T-helper 2 cell treated with Interferon-gamma antibody and Interleukin-4, amounts not matched to agents 5 μg/mL and 100 μg/mL, for 36 hours (primary cell): ENCODE results near the gene TMEM179B.
A peak's percentile ranks its signal among the peaks of the same experiment; 100 is the strongest.
"Not testable (repeated sequence)": the region's sequence is repeated elsewhere in the genome, so short reads cannot be mapped to it uniquely, and the experiment has no call there.

Source experiments
- DNase-seq: peaks from one replicate; pipeline ENCODE4 v3.0.0; 2021; ENCODE audit warnings: low spot score
- H3K27ac Mint-ChIP-seq: one replicate; pipeline ENCODE4 v1.8.0; 2021; ENCODE audit warnings: mild to moderate bottlenecking, mixed read lengths
- H3K27me3 Mint-ChIP-seq: one replicate; pipeline ENCODE4 v1.8.0; 2021; ENCODE audit warnings: low read depth, mixed read lengths
- H3K36me3 Mint-ChIP-seq: one replicate; pipeline ENCODE4 v1.8.0; 2021; ENCODE audit warnings: low read depth, mixed read lengths
- H3K4me1 Mint-ChIP-seq: one replicate; pipeline ENCODE4 v1.8.0; 2021; ENCODE audit warnings: low read depth, mixed read lengths
- H3K4me3 Mint-ChIP-seq: one replicate; pipeline ENCODE4 v1.8.0; 2022; ENCODE audit warnings: mild to moderate bottlenecking, moderate library complexity, mixed read lengths
- H3K9me3 Mint-ChIP-seq: one replicate; pipeline ENCODE4 v1.8.0; 2021; ENCODE audit warnings: mixed read lengths

Gene TMEM179B

GRCh38 chr11:62787005-62787759 is at the start of gene TMEM179B:
Gene TMEM179B (plus strand): TSS chr11:62787402. CDS start chr11:62787432, 30 bp downstream.
- Mint-ChIP-seq H3K4me1 (peaks cover 38% of the 10 kb centered on the region), H3K36me3 (peaks cover 32% of the 10 kb centered on the region), H3K27ac (peak within 1 kb of the TSS; percentile 95), H3K9me3 (no peaks in the 10 kb centered on the region), H3K27me3 (no peaks in the 10 kb centered on the region), H3K4me3 (peak within 1 kb of the TSS; percentile 94)
- DNase-seq, result peak; percentile 98

GRCh38 chr11:62747475-62748160 is 39.6 kb upstream of the TMEM179B start:
- Mint-ChIP-seq H3K4me3 (no peak overlapping the region), H3K9me3 (no peaks in the 10 kb centered on the region), H3K27ac (no peak overlapping the region), H3K36me3 (peaks cover 9% of the 10 kb centered on the region), H3K4me1 (peaks cover 5% of the 10 kb centered on the region), H3K27me3 (no peaks in the 10 kb centered on the region)
- no peak for DNase-seq

GRCh38 chr11:62749931-62750330 is 37.3 kb upstream of the TMEM179B start:
- not testable (repeated sequence) for H3K27ac Mint-ChIP-seq, H3K4me3 Mint-ChIP-seq, H3K4me1 Mint-ChIP-seq, DNase-seq, H3K9me3 Mint-ChIP-seq, H3K27me3 Mint-ChIP-seq
- H3K36me3 Mint-ChIP-seq, result peaks cover 12% of the 10 kb centered on the region

GRCh38 chr11:62752177-62752785 is 34.9 kb upstream of the TMEM179B start:
- no peak overlapping the region for H3K27ac Mint-ChIP-seq
- no peaks in the 10 kb centered on the region for H3K9me3 Mint-ChIP-seq
- peaks cover 12% of the 10 kb centered on the region for H3K36me3 Mint-ChIP-seq
- peaks cover 10% of the 10 kb centered on the region for H3K4me1 Mint-ChIP-seq
- H3K4me3 Mint-ChIP-seq, result peak overlapping the region; percentile 95
- DNase-seq, result no peak
- no peaks in the 10 kb centered on the region for H3K27me3 Mint-ChIP-seq

DNA sequence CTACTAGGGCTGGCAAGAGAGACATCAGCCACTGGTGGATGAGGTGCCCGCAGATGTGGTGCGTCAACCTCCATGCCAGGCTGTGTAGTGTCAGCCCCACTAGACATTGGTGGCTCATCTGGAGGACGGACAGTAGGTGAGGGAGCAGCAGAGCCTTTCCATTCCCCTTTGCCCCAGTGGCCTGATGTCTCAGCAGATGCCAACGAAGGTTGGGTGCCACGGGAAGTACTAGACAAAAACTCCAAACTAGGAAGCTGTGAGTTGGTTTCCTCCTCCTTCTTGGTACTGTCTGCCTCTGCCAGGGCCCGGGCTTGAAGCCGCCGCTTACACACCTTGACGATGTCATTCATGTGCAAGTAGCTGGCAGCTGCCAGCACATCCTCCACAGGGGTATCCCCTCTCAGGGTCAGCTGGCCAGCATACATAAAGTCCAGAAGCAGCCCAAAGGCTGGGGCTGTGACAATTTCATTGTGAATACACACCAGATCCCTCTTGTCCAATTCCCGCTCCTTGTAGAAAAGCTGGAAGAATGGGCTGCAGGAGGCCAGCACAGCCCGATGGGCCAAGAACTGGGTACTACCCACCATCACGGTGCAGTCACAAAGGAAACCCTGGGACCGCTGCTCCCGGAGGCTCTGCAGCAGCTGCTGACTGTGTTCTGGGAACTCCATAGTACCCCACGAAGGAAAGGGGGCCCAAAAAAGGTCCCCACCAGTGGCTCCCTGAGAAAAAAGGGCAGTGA is 34.0 kb upstream of the TMEM179B start:
- peak overlapping the region; percentile 95 for H3K4me3 Mint-ChIP-seq
- peak overlapping the region; percentile 95 for H3K27ac Mint-ChIP-seq
- no peak for DNase-seq
- H3K4me1 Mint-ChIP-seq, result peaks cover 11% of the 10 kb centered on the region
- peaks cover 12% of the 10 kb centered on the region for H3K36me3 Mint-ChIP-seq
- no peaks in the 10 kb centered on the region for H3K27me3 Mint-ChIP-seq
- no peaks in the 10 kb centered on the region for H3K9me3 Mint-ChIP-seq

DNA sequence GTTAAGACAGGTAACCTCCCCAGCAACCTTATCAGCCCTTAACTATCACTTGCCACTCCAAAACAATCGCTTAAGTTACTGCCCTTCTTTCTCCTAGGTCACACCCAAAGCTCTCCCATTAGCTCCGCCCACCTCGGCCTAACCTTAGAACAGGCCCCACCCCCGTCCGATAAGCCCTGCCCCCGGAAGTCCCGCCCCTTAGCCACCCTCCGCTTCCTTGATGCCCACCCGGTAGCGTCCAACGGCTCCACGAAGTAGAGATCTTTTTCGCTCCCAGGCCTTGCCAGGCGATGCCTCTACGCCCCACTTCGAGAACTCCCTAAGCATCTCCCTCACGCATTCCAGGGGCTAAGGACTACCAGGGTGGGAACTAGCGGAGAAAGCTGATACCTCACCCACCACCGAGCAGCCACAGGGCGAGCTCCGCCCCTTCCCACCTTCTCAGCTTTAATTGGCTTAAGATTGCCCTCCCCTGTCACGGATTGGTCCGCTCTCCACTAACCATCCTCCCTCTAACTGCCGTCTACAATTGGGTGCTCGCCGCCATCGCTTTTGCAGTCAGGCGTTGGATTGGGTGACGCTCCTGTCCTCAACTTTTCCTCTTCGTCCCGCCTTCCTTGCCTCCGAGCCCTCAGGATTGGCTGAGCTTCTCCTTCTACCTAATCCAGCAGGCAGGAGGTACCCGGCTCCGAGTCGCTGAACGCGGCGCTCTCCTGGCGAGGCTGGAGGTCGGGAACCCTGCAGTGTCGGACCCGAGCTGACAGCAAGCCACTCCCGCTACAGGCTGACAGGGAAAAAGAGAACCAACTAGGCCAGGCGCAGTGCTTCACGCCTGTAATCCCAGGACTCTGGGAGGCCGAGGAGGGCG is 33.2 kb upstream of the TMEM179B start, which contains the start of gene ZBTB3:
TSS of gene ZBTB3 (minus strand) at position 425 of the 868 bp plus-strand sequence. CDS start 496 bp downstream, outside the sequence.
- Mint-ChIP-seq H3K27ac (peak within 1 kb of the TSS; percentile 95), H3K9me3 (no peaks in the 10 kb centered on the region), H3K4me1 (peaks cover 11% of the 10 kb centered on the region), H3K27me3 (no peaks in the 10 kb centered on the region), H3K4me3 (peak within 1 kb of the TSS; percentile 95), H3K36me3 (peaks cover 12% of the 10 kb centered on the region)
- DNase-seq, result peak; percentile 96

DNA sequence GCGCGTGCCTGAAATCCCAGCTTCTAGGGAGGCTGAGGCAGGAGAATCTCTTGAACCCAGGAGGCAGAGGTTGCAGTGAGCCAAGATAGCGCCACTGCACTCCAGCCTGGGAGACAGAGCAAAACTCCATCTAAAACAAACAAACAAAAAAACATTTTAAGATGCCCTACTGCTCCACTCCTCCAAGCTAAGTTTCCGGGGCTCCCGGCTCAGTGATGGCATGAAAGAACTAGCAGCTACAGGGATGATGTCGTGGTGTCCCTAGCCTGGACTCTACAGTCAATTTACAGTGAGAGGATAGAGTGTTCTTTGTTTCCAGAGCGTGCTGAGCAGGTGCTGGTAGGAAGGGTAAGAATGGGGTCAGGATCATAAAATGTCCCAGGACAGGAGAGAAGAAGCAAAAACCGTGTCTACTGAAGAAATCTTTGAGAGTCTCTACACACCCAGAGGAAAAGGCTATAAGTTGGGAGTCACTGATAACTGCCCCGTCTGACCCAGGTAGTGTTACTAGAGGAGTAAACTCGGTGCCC is 32.1 kb upstream of the TMEM179B start:
- Mint-ChIP-seq H3K27me3 (no peaks in the 10 kb centered on the region), H3K4me3 (peak overlapping the region; percentile 44), H3K27ac (peak overlapping the region; percentile 39), H3K9me3 (no peaks in the 10 kb centered on the region), H3K36me3 (peaks cover 9% of the 10 kb centered on the region), H3K4me1 (peaks cover 11% of the 10 kb centered on the region)
- DNase-seq, result no peak

DNA sequence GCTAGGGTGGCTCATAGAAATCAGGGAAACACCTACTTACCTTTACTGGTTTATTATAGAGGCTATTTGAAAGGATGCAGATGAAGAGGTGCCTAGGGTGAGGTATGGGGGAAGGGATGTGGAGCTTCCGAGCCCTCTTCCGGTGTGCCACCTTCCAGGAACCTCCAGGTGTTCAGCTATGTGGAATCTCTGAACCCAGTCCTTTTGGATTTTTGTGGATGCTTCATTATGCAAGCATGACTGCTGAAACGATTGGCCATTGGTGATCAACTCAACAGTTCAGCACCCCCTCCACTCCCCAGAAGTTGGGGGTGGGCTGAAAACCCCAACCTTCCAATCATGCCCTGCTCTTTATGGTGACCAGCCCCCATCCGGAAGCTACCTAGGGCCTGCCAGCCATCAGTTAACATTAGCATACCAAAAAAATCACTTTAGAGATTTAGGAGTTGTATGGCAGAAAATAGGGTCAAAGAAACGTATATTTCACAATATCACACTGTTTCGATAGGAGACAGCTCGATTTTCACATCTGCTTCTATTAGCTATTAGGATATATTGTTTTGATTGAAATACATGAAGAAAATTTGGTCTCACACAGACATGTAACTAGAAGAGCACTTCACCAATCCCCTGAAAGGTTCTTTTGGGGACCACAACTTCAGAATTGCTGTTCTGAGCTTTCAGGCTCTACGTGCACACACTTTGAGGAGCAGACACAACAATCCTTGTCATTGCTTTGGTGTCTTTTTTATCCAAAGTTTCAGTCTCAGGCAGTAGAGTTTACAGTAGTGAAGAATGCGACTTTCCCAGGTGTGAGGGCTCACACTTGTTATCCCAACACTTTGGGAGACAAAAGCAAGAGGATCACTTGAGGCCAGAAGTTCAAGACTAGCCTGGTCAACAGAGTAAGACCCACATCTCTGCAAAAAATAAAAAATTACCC is 29.1 kb upstream of the TMEM179B start:
- no peak for DNase-seq
- Mint-ChIP-seq H3K4me1 (peaks cover 14% of the 10 kb centered on the region), H3K27ac (no peak overlapping the region), H3K9me3 (no peaks in the 10 kb centered on the region), H3K27me3 (no peaks in the 10 kb centered on the region), H3K36me3 (peaks cover 5% of the 10 kb centered on the region), H3K4me3 (no peak overlapping the region)

DNA sequence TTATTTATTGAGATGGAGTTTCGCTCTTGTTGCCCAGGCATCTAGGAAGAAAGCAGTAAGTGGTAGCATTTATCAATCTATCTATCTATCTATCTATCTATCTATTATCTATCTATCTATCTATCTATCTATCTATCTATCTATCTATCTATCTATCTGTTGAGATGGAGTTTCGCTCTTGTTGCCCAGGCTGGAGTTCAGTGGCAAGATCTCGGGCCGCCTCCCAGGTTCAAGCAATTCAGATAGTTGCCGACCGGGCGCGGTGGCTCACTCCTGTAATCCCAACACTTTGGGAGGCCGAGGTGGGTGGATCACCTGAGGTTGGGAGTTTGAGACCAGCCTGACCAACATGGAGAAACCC is 26.4 kb upstream of the TMEM179B start:
- H3K27ac Mint-ChIP-seq, result peak overlapping the region; percentile 62
- peaks cover 17% of the 10 kb centered on the region for H3K36me3 Mint-ChIP-seq
- peak overlapping the region; percentile 94 for H3K4me3 Mint-ChIP-seq
- H3K9me3 Mint-ChIP-seq, DNase-seq, H3K27me3 Mint-ChIP-seq: not testable (repeated sequence)
- H3K4me1 Mint-ChIP-seq, result peaks cover 13% of the 10 kb centered on the region

DNA sequence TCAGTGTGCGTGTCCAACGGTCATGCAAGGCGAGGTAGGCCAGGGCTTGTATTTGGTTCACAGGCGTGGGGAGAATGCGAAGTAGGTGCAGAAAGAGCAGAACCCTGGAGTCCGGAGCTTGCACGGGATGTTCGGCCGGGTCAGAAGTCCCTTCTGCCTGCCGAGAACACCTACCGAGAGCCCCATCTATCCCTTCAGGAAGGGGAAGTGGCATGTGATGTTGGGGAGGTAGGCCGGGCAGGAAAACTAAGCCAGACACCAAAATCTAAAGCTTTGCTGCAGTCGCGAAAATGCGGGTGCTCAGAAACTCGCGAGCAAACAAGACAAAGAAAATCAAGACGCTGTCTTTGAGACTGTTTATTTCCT is 16.4 kb upstream of the TMEM179B start:
- peak overlapping the region; percentile 94 for H3K27ac Mint-ChIP-seq
- no peak for DNase-seq
- peaks cover 22% of the 10 kb centered on the region for H3K4me1 Mint-ChIP-seq
- no peaks in the 10 kb centered on the region for H3K27me3 Mint-ChIP-seq
- peak overlapping the region; percentile 92 for H3K4me3 Mint-ChIP-seq
- H3K36me3 Mint-ChIP-seq, result peaks cover 12% of the 10 kb centered on the region
- no peaks in the 10 kb centered on the region for H3K9me3 Mint-ChIP-seq

GRCh38 chr11:62771144-62772021 is 15.8 kb upstream of the TMEM179B start, which contains the start of gene TAF6L:
Gene TAF6L (plus strand): TSS chr11:62771396. CDS start chr11:62775784, 4,388 bp downstream.
- peaks cover 15% of the 10 kb centered on the region for H3K36me3 Mint-ChIP-seq
- peaks cover 22% of the 10 kb centered on the region for H3K4me1 Mint-ChIP-seq
- peak; percentile 96 for DNase-seq
- no peaks in the 10 kb centered on the region for H3K27me3 Mint-ChIP-seq
- peak within 1 kb of the TSS; percentile 92 for H3K4me3 Mint-ChIP-seq
- H3K27ac Mint-ChIP-seq, result peak within 1 kb of the TSS; percentile 94
- no peaks in the 10 kb centered on the region for H3K9me3 Mint-ChIP-seq
